ENCODE measurements around the gene FOXL3.
"Not testable (repeated sequence)": the region's sequence is repeated elsewhere in the genome, so short reads cannot be mapped to it uniquely, and the experiment has no call there.

Gene FOXL3

DNA sequence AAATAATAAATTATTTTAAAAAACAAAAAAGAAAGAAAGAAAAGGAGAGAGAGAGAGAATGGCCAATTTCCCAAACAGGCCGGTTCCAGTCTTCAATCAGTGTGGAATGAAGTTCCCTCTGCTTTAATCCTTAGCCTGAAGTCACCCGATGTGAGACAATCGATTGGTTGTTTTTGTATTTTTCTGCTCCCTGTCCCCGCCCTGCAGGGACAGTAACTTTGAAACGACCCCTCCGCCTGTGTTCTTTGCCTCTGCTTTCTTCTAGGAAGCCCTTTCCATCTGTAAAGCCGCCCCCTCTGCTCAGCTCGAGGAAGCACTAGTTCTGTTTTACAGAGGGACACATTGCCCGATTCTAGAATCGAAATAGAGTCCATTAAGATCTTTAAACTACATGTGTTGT, 33.4 kb downstream of the FOXL3 start:
- DNase-seq (ENCODE audit: low read depth) = no peak

DNA sequence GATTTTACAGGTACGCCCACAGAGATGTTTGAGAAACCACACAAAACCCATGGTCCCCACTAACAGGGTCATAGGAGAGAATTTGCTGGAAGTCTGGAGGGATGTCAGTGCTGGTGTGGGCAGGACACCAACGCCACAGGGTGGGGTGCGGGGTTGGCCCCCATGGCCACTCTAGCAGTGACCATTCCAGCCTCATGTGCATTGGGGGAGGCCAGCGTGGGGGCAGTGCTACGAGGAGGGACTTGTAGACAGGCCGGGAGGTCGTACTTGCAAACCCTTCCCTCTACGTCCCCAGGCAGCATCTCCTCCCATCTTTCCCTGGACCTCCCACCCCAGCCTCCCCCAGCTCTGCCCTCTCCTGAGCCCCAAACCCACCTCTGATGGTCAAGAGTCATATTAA, 34.0 kb downstream of the FOXL3 start:
- no peak for DNase-seq (ENCODE audit: low read depth)

DNA sequence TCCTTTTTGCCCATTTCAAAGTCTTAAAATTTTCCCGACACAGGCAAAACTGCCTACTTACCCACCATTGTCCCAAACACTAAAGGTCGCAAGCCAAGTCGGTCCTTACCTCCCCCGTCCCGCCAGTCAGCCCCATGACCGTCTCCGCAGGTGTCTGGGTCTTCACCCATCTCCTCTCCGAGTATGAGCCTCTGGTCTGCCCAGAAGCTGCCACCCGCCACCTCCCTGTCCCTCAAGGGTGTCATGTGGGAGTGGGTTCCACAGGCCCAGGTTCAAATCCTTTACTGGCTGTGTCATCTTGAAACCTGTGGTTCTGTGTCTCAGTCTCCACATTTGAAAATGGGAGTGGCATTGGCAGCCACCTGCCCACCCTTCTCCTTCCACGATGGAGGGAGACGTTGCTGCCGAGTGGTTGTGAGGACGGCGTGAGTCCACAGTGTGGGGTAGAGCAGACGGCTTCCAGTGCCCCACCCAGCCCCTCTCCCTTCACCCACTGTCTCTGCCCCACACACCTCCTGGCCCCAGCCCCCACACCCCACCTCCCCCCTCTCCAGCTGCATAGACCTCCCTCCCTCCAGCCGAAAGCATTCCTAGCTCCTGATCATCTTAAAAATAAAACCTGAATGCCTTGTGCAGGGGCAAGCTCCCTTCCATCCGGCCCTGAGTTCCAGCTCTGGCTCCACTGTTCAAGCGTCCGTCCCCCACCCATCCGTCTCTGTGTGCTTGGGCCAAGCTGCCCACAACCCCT, 35.3 kb downstream of the FOXL3 start:
- no peak for DNase-seq (ENCODE audit: low read depth)

DNA sequence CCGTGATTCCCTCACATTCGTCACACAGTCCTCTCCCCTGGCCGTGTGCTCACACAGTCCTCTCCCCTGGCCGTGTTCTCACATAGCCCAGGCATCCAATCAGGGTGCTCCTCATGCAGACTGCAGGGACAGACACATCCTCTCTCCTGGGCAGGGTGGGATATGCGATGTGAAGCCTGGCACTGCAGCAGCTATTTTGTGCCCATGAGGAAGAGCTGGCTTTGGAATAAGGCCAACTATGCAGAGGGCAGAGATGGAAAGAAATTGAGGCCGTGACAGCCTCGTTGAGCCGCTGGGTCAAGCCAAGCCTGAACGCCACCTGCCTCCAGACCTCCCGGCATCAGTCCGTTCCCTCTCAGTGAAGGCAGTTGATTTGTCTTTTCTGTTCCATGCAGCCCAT, 35.8 kb downstream of the FOXL3 start:
- no peak for DNase-seq (ENCODE audit: low read depth)

DNA sequence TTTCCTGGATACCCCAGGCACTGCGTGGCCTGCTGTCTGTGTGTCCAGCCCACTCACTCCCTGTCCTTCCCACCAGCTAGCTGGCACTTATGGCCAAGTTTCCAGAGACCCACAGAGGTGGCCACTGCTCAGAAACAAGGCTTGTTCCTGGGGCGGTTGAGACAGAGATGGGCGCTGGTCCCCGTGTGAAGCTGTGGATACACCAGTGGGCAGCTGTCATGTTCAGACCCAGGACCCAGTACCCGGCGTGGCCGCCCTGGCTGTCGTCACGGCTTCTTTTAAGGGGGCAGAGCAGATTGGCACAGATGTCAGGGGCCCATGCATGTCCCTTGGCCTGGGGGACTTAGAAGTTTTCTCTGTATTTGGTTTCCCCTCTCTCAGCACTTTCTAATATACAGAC, 36.3 kb downstream of the FOXL3 start:
- no peak for DNase-seq (ENCODE audit: low read depth)

DNA sequence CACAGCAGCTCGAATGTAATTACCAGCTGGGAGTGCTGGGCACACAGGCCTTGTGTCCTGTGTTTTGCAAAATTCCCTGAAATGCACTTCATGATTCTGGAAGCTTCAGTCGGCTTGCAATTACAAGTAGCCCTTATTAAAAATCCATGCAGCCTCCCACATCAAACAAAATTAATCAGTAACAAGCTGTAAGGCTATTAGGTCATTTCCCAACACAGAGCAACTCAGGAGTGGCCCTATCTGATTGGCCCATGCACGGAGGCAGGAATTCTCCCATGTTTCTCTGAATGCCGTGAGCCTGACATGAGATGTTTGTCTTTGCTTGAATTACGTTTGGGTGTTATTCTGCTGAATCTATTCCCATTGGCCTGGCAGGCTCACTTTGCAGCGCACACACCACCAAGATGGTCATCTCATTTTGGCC, 36.9 kb downstream of the FOXL3 start:
- no peak for DNase-seq (ENCODE audit: low read depth)

DNA sequence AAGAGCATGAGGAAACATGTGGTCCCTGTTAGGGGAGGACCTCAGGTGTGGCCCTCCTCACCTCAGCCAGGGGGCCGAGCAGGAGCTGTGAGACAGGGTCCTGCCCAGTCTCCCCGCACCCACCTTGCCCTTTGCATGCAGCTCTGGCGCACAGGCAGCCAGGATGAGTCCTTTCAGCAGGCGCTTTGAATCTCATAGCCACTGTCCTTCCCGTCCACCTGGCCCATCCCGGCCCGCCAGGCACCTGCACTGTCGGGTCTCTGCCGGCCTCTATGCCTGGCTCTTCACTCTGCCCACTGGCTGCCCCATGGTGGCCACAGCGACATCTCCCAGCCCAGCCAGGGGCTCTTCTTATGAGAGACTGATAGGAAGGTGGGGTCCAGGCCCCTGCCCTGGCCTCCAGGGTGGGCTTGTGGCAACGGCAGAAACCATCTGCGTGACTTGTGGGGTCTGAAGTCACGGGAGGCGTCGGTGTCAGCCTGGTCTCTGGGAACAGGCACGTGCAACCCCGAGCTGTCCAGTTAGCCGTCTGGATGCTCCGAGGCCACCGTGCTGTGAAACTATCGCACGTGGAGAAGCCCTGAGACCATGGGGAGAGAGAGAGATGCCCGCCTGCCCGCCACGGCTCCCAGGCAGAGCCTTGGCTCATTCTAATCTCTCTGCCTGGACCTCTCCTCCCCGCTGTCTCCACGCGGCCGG, 37.4 kb downstream of the FOXL3 start:
- no peak for DNase-seq (ENCODE audit: low read depth)

DNA sequence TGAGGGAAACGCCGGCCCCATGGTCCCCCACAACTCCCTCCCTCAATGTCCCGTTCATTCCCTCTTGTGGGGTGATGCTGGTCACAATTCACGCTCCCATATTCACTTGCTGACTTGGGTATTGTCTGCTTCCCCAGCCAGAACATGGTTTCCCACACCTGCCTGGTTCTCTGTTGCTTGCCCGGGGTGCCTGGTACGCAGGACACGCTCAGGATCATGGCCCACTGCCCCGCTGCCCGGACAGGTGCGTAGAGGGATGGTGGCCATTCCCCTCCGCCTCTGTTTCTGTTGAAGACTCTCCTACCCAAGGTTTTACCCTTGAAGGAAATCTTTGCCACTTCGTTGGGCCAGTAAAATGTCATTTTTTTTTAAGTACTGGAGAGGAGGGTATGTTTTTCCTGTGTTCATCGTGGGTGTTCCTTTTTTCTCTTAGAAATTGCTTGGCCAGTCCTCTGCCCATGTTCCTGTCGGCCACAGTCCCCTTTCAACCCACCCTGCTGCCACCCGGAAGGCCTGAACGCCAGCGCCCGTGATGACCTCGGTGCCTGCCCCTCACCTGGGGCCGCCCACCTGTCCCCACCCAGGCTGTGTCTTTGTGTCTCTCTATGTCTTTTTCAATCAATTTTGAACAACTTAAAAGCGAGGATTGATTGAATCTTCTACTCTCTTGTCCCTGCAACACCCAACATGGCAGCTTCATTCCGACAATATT, 38.2 kb downstream of the FOXL3 start:
- no peak for DNase-seq (ENCODE audit: low read depth)

DNA sequence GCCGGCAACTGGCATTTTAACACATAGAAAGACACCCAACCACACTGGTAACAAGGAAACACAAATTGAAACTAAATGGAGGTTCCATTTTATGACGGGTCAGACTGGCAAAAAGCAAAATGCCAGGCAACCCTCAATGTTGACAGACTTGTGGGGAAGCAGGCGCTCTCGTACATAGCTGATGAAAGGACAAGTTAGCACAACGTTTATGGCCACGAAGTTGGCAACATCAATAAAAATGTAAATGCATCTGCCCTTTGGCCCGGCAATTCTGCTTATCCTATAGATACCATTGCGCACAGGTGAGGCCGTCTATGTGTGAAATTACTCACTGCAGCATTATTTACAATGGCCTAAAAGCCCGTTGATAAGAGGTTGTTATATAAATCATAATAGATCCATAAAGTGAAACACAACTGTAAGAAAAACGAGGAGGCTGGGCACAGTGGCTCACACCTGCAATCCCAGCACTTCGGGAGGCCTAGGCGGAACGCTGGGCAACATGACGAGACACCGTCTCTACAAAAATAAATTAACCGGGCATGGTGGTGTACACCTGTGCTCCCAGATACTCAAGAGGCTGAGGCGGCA, 39.8 kb downstream of the FOXL3 start:
- no peak for DNase-seq (ENCODE audit: low read depth)

DNA sequence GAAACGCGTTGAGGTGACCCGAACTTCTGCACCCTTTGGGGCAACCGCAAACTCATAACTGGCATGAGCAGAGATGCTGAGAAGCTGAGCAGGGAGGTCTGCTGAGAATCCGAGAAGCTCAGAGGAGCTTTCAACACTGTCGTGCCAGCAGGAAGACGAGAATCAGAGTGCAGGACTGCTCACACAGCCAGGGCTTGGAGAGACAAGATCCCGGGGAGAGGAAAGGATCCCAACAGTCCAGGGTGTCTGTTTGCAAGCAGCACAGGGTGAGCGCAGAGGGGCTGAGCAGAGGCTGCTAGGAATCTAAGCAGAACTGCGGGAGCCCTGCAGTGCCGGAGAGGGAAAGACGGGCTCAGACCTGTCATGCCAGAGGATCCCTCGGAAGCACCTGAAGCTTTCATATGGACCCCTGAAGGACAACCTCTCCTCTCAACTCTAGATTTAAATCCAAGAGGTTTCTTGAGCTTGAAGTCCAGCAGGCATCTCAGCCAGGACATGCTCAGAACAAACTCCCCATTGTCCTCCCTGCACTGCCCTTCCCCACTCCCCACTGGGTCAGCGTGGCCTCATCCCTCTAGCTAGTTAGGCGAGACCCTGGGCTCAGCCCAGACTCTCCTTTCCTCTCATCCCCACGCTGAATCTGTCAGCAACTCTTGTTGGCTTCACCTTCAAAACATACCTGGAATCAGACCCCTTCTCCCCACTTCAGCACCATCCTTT, 40.7 kb downstream of the FOXL3 start:
- DNase-seq (ENCODE audit: low read depth) = no peak

DNA sequence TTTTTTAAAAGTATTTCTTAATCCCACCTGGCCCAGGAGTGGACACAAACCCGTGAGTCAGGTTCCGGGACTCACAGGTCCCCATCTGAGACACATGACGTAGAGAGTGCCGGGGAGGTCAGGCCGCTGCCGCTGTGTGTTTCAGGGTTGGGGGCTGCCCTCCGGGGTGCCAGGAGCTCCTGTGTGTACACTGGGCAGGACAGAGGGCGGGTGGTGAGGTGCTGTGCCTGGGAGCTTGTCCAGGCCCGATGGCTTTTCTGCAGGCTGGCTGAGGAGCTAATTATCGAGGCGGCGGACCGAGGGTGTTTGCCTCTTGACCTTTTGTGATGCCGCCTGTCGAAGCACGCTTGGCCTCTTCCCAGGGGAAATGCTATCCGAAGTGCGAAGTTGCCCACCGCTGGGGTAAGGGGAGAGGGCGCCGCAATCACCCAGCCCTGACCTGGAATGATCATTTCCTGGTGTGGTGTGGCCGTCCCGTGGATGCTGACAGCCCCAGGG, 42.1 kb downstream of the FOXL3 start:
- DNase-seq (ENCODE audit: low read depth) = no peak

DNA sequence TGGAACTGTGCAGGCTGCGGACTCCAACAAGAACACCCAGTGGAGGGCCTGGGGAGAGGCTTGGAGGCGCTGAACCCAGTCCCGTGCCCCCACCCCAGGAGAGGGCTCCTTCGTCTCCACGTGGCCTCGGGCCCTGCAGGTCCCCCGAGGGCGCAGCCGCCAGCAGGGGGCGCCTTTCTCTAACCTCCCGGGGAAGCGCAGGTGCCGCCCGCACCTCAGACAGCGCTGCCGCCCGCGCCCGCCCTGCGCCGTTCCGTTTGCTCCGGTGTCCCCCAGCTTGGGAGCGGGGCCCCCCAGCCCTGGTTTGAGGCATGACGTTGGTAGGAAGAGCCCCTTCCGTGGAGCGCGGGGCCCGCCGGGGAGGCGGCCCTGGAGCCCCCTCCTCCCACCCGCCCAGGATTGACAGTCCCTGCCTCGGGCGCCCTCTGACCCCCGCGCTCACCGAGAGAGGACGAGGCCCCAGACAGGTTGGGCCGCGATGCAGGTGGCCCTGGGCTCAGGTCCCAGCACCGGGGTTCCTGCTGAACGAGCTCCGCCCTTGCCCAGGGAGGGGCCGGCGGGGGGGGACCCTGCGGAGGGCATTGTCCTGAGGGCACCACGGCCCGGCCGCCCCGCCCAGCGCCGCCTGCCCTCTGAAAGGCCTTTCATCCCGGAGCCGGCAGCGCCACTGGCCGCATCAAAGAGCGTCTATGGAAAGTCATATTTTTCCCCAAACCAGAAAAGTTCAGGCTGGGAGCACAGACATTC, 42.8 kb downstream of the FOXL3 start:
- peak; percentile 87 for DNase-seq (ENCODE audit: low read depth)

DNA sequence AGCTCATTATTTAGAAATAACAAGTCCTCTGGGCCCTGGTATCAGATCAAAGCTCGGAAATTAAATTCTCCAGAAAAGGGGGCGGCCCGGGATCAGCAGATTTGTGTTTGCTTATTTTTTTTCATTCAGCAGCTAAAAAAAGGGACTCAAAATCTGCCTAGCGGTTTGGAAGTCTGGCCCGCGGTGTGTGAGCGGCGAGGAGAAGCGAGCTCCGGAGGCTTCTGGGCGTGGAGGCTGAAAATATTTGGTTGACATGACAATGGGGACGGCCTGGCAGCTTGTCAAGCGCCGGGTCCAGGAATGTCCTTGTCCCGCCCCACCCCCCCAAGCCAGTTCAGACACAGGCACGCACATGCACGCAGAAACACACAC, 43.4 kb downstream of the FOXL3 start:
- no peak for DNase-seq (ENCODE audit: low read depth)

DNA sequence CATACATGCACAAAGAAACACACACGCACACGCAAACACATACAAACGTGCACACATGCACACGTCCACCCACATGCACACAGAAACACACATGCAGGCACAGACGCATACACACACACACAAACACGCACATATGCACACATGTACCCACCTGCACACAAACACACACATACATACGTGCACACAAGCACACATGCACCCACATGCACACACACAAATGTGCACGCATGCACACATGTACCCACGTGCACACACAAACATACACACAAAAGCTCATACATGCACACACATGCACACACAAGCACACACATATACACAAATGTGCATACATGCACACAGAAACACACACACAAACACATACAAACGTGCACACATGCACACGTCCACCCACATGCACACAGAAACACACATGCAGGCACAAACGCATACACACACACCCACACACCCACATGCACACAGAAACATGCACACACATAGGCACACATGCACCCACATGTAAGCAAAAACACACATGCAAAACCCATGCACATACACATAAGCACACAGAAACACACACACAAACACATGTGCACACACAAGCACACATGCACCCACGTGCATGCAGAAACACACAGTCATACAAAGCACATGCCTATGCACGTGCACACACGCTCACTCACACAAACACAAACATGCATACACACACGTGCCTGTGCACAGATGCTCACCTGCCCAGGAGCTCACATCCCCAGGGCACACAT, 44.8 kb downstream of the FOXL3 start:
- no peak for DNase-seq (ENCODE audit: low read depth)

DNA sequence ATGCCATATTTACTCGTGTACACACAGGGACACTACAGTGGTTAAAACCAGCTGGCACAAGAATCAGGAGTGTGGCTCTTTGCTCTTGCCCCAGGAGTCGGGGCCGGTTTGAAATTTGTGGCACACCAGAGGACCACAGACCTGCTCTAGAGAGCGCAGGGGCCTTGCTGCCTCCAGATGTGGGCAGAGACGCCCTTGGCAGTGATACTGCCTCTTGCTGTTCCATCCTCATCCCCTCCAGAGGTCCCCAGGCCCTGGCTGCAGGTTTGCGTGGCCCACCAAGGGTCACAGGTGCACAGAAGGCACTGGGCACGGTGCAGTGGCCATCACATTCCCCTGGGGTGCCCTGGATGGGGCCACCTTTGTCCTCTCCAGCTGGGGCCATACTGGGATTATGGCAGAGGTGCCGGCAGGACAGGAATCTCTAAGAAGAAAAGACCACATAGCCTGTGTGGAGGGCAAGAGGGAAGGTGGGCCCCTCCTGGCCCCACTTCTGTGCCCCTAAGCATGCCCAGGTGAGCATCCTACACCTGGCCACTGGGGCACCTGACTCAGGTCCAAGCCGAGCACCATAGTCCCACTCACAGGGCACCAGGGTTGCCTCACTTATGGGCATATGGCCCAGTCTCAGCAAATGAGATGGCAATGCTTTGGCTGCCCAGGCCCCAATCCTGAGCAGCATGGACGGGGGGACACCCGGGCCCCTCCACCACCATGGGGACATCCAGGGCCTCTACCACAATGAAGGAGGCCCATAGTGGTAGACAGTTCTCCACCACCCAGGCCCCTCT, 45.6 kb downstream of the FOXL3 start:
- DNase-seq (ENCODE audit: low read depth) = no peak

DNA sequence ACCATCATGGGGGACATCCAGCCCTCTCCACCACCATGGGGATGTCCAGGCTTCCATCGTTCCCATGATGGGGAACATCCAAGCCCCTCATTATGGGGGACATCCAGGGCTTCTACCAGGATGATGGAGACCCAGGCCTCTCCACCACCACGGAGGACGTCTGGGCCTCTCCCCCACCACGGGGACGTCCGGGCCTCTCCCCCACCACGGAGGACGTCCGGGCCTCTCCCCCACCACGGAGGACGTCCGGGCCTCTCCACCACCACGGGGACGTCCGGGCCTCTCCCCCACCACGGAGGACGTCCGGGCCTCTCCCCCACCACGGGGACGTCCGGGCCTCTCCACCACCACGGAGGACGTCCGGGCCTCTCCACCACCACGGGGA, 46.2 kb downstream of the FOXL3 start:
- DNase-seq (ENCODE audit: low read depth) = not testable (repeated sequence)

DNA sequence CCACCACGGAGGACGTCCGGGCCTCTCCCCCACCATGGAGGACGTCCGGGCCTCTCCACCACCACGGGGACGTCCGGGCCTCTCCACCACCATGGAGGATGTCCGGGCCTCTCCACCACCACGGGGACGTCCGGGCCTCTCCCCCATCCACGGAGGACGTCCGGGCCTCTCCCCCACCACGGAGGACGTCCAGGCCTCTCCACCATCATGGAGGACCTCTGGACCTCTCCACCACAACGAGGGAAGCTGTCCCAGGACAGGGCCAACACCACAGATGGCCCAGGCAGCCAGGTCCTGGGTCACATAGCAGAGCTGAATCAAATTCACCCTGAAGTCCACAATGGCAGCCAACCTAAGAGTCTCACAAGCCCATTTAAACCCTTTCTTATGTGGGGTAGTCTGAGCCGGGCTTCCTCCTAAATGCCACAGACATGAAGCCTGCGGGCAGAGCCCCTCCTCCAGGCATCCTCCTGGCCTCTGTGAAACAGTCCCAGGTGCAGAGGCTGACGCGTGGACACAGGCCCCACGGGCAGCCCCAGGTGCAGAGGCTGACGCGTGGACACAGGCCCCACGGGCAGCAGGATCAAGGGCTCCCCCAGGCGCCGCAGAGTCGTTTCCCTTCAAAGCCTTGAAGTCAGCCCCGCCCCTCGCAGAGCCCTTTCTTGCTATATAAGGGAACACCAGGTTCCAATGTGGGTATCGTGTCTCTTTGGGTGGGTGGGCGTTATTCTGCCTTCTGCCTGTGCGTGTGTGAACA, 47.0 kb downstream of the FOXL3 start:
- no peak for DNase-seq (ENCODE audit: low read depth)

DNA sequence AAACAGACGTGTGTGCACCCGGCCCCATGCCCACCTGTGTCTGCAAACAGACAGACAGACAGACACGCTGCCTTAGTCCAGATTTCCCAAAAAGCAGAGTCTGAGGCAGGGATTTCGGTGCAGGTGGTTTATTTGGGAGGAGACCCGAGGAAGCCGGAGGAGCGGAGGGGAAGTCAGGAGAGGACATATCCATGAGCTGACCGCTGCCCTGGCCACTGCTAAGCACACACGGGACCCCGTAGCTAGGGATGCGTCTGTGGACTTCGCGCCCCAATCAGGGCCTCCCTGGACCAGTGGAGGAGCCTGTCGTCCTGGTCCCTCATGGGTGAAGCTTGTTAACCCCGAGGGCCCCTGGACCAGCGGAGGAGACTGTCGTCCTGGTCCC, 47.6 kb downstream of the FOXL3 start:
- DNase-seq (ENCODE audit: low read depth) = no peak
